Measurements from ENCODE around the gene KRTAP5-4. TPM values are rescaled to one million over a fixed set of nuclear protein-coding genes. Genes with fewer than 3 reads are reported as not detected.
"Not testable (repeated sequence)": the region's sequence is repeated elsewhere in the genome, so short reads cannot be mapped to it uniquely, and the experiment has no call there.

KRTAP5-4 gene
- total RNA-seq, 1 experiment from 2014 or later: not detected

DNA sequence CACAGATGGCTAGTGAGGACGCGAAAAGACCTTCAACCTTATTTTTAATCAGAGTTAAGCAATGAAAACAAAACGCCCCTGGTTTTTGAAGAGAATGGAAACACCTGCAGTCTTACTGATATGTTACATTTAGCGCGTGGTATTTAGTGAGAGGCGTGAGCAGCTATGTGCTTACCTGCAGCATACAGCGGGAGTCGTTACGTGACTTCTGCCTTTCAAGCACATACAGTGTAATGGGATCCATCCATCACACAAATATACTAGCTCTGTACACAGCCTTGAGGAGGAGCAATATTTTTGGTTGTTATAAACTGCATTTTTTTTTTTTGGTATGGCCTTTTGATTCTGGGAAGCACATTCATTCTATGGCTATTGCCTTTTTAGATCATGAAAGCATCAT is 29.3 kb downstream of the KRTAP5-4 start:
- H3K27me3 Mint-ChIP-seq (ENCODE audit: unreplicated experiment): peaks cover 65% of the 10 kb centered on the region
- BruUV-seq (replicated peaks): no TSS peak

DNA sequence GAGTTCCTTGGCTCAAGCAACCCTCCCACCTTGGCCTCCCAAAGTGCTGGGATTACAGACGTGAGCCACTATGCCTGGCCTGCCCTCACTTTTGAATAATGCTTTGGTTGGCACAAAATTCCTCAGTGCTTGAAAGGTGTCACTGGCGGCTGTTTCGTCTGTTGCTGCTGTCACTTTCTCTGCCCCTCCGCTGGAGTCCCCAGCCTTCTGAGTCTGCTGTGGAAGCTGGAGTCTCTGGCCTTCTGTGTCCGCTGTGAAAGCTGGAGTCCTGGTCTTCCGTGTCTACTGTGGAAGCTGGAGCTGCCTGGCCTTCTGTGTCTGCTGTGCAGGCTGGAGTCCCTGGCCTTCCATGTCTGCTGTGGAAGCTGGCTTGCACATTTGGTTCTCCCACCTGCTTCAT is 31.9 kb downstream of the KRTAP5-4 start:
- Mint-ChIP-seq H3K36me3 (ENCODE audit: insufficient read depth, unreplicated experiment) (no peaks in the 10 kb centered on the region), H3K4me3 (ENCODE audit: low read depth, unreplicated experiment) (no peak overlapping the region), H3K27ac (ENCODE audit: unreplicated experiment) (no peak overlapping the region), H3K27me3 (ENCODE audit: unreplicated experiment) (peaks cover 39% of the 10 kb centered on the region), H3K9me3 (ENCODE audit: low read depth, unreplicated experiment) (no peaks in the 10 kb centered on the region), H3K4me1 (ENCODE audit: low read depth, unreplicated experiment) (peaks cover 7% of the 10 kb centered on the region)
- CTCF ChIA-PET: interaction anchor here (0.6 kb wide), 1 partner anchor 682 kb away, joined by 4 read pairs; no protein-coding TSS in a partner anchor
- no TSS peak for BruUV-seq (replicated peaks)
- intact Hi-C loops (cut with micrococcal nuclease; ENCODE audit: unreplicated experiment): no loop called here
- no peak for DNase-seq
- TF ChIP-seq, protein P1, sequence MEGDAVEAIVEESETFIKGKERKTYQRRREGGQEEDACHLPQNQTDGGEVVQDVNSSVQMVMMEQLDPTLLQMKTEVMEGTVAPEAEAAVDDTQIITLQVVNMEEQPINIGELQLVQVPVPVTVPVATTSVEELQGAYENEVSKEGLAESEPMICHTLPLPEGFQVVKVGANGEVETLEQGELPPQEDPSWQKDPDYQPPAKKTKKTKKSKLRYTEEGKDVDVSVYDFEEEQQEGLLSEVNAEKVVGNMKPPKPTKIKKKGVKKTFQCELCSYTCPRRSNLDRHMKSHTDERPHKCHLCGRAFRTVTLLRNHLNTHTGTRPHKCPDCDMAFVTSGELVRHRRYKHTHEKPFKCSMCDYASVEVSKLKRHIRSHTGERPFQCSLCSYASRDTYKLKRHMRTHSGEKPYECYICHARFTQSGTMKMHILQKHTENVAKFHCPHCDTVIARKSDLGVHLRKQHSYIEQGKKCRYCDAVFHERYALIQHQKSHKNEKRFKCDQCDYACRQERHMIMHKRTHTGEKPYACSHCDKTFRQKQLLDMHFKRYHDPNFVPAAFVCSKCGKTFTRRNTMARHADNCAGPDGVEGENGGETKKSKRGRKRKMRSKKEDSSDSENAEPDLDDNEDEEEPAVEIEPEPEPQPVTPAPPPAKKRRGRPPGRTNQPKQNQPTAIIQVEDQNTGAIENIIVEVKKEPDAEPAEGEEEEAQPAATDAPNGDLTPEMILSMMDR (IDR thresholded peaks at IDR 0.05; ENCODE audit: unreplicated experiment): no peak

More for the DNA sequence above, 29.3 kb downstream of the KRTAP5-4 start:
- intact Hi-C loops (cut with micrococcal nuclease; ENCODE audit: unreplicated experiment): no loop called here
- Mint-ChIP-seq H3K4me1 (ENCODE audit: low read depth, unreplicated experiment) (peaks cover 7% of the 10 kb centered on the region), H3K36me3 (ENCODE audit: insufficient read depth, unreplicated experiment) (no peaks in the 10 kb centered on the region), H3K9me3 (ENCODE audit: low read depth, unreplicated experiment) (no peaks in the 10 kb centered on the region), H3K4me3 (ENCODE audit: low read depth, unreplicated experiment) (no peak overlapping the region), H3K27ac (ENCODE audit: unreplicated experiment) (no peak overlapping the region)
- no peak for DNase-seq
- TF ChIP-seq, protein P1 (IDR thresholded peaks at IDR 0.05; ENCODE audit: unreplicated experiment): no peak
- CTCF ChIA-PET: no interaction called here

DNA sequence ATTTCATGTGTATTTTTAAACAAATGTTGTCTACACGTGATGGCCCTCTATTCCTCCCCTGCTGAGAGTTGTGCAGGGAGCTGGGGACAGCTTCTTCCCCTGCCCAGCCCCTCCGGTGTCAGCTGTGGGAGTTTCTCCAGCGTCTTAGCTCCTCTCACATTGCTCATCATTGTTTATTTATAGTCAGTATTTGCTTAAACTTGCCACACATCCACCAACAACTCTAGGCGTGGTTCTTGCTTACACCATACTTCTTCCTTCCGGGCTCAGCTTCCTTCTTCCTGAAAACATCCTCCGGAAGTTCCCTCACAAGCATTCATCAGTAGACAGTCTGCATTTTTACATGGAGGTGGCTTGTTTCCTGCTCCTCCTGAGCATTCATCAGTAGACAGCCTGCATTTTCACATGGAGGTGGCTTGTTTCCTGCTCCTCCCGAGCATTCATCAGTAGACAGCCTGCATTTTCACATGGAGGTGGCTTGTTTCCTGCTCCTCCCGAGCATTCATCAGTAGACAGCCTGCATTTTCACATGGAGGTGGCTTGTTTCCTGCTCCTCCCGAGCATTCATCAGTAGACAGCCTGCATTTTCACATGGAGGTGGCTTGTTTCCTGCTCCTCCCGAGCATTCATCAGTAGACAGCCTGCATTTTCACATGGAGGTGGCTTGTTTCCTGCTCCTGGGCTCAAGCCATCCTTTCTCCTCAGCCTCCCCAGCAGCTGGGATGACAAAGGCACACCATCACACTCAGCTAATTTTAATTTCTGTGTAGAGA is 32.6 kb downstream of the KRTAP5-4 start:
- H3K36me3 Mint-ChIP-seq (ENCODE audit: insufficient read depth, unreplicated experiment); intact Hi-C loops (cut with micrococcal nuclease; ENCODE audit: unreplicated experiment); H3K4me3 Mint-ChIP-seq (ENCODE audit: low read depth, unreplicated experiment); H3K27ac Mint-ChIP-seq (ENCODE audit: unreplicated experiment); H3K9me3 Mint-ChIP-seq (ENCODE audit: low read depth, unreplicated experiment); H3K4me1 Mint-ChIP-seq (ENCODE audit: low read depth, unreplicated experiment); BruUV-seq (replicated peaks); DNase-seq: not testable (repeated sequence)
- CTCF ChIA-PET: interaction anchor here (0.6 kb wide), 1 partner anchor 682 kb away, joined by 4 read pairs; no protein-coding TSS in a partner anchor
- peaks cover 33% of the 10 kb centered on the region for H3K27me3 Mint-ChIP-seq (ENCODE audit: unreplicated experiment)

DNA sequence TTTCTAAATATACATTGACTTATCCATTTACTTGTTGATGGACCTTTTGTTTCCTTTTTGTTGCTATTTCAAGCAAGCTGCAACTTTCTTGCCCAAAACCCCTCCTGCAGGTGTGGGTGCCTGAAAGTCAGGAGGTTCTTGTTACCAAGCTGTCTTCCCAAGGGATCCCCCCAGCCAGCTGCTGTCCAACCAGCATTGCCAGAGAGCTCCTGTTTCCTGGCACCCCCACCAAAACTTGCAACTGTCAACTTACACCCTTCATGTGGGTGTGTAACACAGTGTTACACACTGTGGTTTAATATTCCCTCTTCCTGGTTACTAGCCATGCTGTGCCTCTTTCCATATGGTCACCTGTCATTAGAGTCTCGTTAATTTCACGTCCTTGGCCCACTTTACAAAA is 35.2 kb downstream of the KRTAP5-4 start:
- H3K4me3 Mint-ChIP-seq (ENCODE audit: low read depth, unreplicated experiment): no peak overlapping the region
- no peak overlapping the region for H3K27ac Mint-ChIP-seq (ENCODE audit: unreplicated experiment)
- TF ChIP-seq, protein P1 (IDR thresholded peaks at IDR 0.05; ENCODE audit: unreplicated experiment): no peak
- intact Hi-C loops (cut with micrococcal nuclease; ENCODE audit: unreplicated experiment): no loop called here
- CTCF ChIA-PET: no interaction called here
- no peaks in the 10 kb centered on the region for H3K36me3 Mint-ChIP-seq (ENCODE audit: insufficient read depth, unreplicated experiment)
- no peaks in the 10 kb centered on the region for H3K9me3 Mint-ChIP-seq (ENCODE audit: low read depth, unreplicated experiment)
- DNase-seq: no peak
- H3K27me3 Mint-ChIP-seq (ENCODE audit: unreplicated experiment): peaks cover 11% of the 10 kb centered on the region
- BruUV-seq (replicated peaks): no TSS peak
- H3K4me1 Mint-ChIP-seq (ENCODE audit: low read depth, unreplicated experiment): peaks cover 7% of the 10 kb centered on the region

DNA sequence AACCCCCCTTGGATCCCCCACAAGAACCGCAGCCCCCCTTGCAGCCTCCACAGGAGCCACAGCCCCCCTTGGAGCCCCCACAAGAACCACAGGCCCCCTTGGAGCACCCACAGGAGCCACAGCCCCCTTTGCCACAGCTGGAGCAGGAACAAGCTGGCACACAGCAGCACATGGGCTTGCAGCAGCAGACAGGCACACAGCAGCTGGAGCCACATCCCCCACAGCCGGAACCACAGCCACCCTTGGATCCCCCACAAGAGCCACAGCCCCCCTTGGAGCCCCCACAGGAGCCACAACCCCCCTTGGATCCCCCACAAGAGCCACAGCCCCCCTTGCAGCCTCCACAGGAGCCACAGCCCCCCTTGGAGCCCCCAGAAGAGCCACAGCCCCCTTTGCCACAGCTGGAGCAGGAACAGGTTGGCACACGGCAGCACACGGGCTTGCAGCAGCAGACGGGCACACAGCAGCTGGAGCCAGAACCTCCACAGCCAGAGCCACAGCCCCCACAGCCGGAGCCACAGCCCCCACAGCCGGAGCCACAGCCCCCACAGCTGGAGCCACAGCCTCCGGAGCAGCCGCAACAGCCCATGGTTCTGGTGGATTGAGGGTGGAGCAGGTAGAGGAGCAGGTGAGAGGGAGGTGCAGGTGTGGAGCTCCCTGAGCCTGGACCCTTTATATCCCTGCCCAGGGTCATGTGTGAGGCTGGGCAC is 37.1 kb downstream of the KRTAP5-4 start, which contains the start of gene KRTAP5-1:
TSS of gene KRTAP5-1 (minus strand) at position 623 of the 710 bp plus-strand sequence. CDS start at position 589, 34 bp downstream.
- H3K4me1 Mint-ChIP-seq (ENCODE audit: low read depth, unreplicated experiment); DNase-seq; H3K9me3 Mint-ChIP-seq (ENCODE audit: low read depth, unreplicated experiment); H3K27ac Mint-ChIP-seq (ENCODE audit: unreplicated experiment); BruUV-seq (replicated peaks); H3K4me3 Mint-ChIP-seq (ENCODE audit: low read depth, unreplicated experiment); intact Hi-C loops (cut with micrococcal nuclease; ENCODE audit: unreplicated experiment); H3K36me3 Mint-ChIP-seq (ENCODE audit: insufficient read depth, unreplicated experiment); CTCF ChIA-PET: not testable (repeated sequence)
- H3K27me3 Mint-ChIP-seq (ENCODE audit: unreplicated experiment): peaks cover 11% of the 10 kb centered on the region

DNA sequence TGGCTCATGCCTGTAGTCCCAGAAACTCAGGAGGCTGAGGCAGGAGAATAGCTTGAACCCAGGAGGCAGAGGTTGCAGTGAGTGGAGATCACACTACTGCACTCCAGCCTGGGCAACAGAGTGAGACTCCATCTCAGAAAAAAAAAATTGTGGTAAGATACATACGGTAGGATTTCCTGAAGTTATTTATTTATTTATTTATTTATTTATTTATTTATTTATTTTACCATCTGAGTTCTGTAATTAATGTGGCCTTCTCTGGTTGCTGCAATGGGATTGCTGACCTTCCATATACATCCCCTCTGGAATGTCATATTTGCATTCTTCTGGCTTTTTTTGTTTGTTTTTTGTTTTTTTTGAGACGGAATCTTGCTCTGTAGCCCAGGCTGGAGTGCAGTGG is 39.0 kb downstream of the KRTAP5-4 start:
- CTCF ChIA-PET: interaction anchor here (0.6 to 1.5 kb wide), 2 partner anchors 9 to 541 kb away, joined by 3 to 5 read pairs; no protein-coding TSS in a partner anchor
- not testable (repeated sequence) for BruUV-seq (replicated peaks); H3K27me3 Mint-ChIP-seq (ENCODE audit: unreplicated experiment)

More for the DNA sequence above, 39.0 kb downstream of the KRTAP5-4 start:
- DNase-seq; H3K27ac Mint-ChIP-seq (ENCODE audit: unreplicated experiment); H3K4me1 Mint-ChIP-seq (ENCODE audit: low read depth, unreplicated experiment); intact Hi-C loops (cut with micrococcal nuclease; ENCODE audit: unreplicated experiment); H3K9me3 Mint-ChIP-seq (ENCODE audit: low read depth, unreplicated experiment); H3K36me3 Mint-ChIP-seq (ENCODE audit: insufficient read depth, unreplicated experiment); H3K4me3 Mint-ChIP-seq (ENCODE audit: low read depth, unreplicated experiment): not testable (repeated sequence)
